IMR-90 (cell line): ENCODE data around the gene ADCYAP1R1.

Experiments used
- BHLHE40 ChIP-seq: fragments of 150-350 bp; IDR thresholded peaks from 2 replicates; pipeline ENCODE4 v1.6.1; 2016; ENCODE audit warnings: mild to moderate bottlenecking, low read depth, low read length
- CEBPB ChIP-seq: IDR thresholded peaks from 2 replicates; pipeline ENCODE4 v1.6.1; 2012; ENCODE audit warnings: low read depth, low read length, improper control_type of control experiment
- CHD1 ChIP-seq: IDR thresholded peaks from 2 replicates; pipeline ENCODE4 v1.6.1; 2012; ENCODE audit warnings: low read depth, low read length, improper control_type of control experiment
- CTCF ChIP-seq: conservative IDR thresholded peaks from 2 replicates; pipeline ENCODE4 v1.5.1; 2012; ENCODE audit warnings: mild to moderate bottlenecking, low read depth, low read length, improper control_type of control experiment
- ELK1 ChIP-seq: fragments of 150-350 bp; IDR thresholded peaks from 2 replicates; pipeline ENCODE4 v1.6.1; 2016; ENCODE audit warnings: low read depth, mild to moderate bottlenecking, low read length, moderate library complexity, borderline replicate concordance
- FOS ChIP-seq: fragments of 150-350 bp; IDR thresholded peaks from 2 replicates; pipeline ENCODE4 v1.6.1; 2016; ENCODE audit warnings: low read depth, low read length
- MAFK ChIP-seq: IDR thresholded peaks from 2 replicates; pipeline ENCODE4 v1.6.1; 2012; ENCODE audit warnings: low read depth, low read length, improper control_type of control experiment
- MXI1 ChIP-seq: IDR thresholded peaks from 2 replicates; pipeline ENCODE4 v1.6.1; 2012; ENCODE audit warnings: low read depth, mild to moderate bottlenecking, low read length, moderate library complexity, borderline replicate concordance
- POLR2A ChIP-seq: IDR thresholded peaks from 2 replicates; pipeline ENCODE4 v1.6.1; 2012; ENCODE audit warnings: mild to moderate bottlenecking, low read depth, low read length
- RAD21 ChIP-seq: IDR thresholded peaks from 2 replicates; pipeline ENCODE4 v1.6.1; 2012; ENCODE audit warnings: low read length, improper control_type of control experiment
- RCOR1 ChIP-seq: IDR thresholded peaks from 2 replicates; pipeline ENCODE4 v1.6.1; 2012; ENCODE audit warnings: mild to moderate bottlenecking, low read length, improper control_type of control experiment; ENCODE audit not compliant: insufficient replicate concordance
- RFX5 ChIP-seq: IDR thresholded peaks from 2 replicates; pipeline ENCODE4 v1.8.0; 2012; ENCODE audit warnings: low read depth, mild to moderate bottlenecking, low read length, moderate library complexity
- USF2 ChIP-seq: fragments of 150-350 bp; IDR thresholded peaks from 2 replicates; pipeline ENCODE4 v1.6.1; 2017; ENCODE audit warnings: mild to moderate bottlenecking, antibody characterized with exemption, low read length, low read depth

GRCh38 chr7:31070991-31071644 lies 19.0 kb downstream of the ADCYAP1R1 start:
- TF ChIP-seq CTCF (no peak), USF2 (no peak), MAFK (no peak), MXI1 (no peak), ELK1 (no peak), RAD21 (no peak), FOS (no peak), CEBPB (no peak), POLR2A (no peak), RFX5 (no peak), RCOR1 (no peak), BHLHE40 (no peak), CHD1 (no peak)
